Uterus (tissue), 2 donors: Measurements from ENCODE around the gene STAT2.

ENCODE experiments used
- CTCF ChIP-seq, 4 experiments: fragments of 200-600 bp in 2 of 4; fragments of 450-650 bp in 2 of 4; sonication (generic) in 2 of 4; IDR thresholded peaks; one replicate each; pipeline ENCODE4 v1.5.1; 2016 to 2019; ENCODE audit warnings: antibody characterized with exemption in 4 of 4, mild to moderate bottlenecking in 2 of 4, moderate library complexity in 1 of 4
- POLR2A ChIP-seq, 2 donors: fragments of 450-650 bp; IDR thresholded peaks; one replicate each; pipeline ENCODE4 v1.6.1; 2016; ENCODE audit warnings: antibody characterized with exemption in 2 of 2, mild to moderate bottlenecking in 1 of 2, moderate library complexity in 1 of 2

GRCh38 chr12:56387152-56387736 lies 27.3 kb upstream of the STAT2 start:
- TF ChIP-seq CTCF (IDR thresholded peaks at IDR 0.05) (no peak), POLR2A (IDR thresholded peaks at IDR 0.05) (no peak)
